GM10847 (cell line): ENCODE data around the gene PPHLN1.

ENCODE experiments used
- POLR2A ChIP-seq: IDR thresholded peaks from 2 replicates; pipeline ENCODE4 v1.6.1; 2011; ENCODE audit not compliant: insufficient read length; ENCODE audit errors: extremely low read depth

The PPHLN1 gene

GRCh38 chr12:42446761-42447160 is 120.8 kb downstream of the PPHLN1 start:
- TF ChIP-seq POLR2A, result no peak

- TF ChIP-seq POLR2A, result no peak
These were observed 121.4 kb downstream of the PPHLN1 start for GRCh38 chr12:42447371-42447786.

GRCh38 chr12:42448841-42449240 is 122.9 kb downstream of the PPHLN1 start:
- no peak for TF ChIP-seq POLR2A

GRCh38 chr12:42450248-42450647 is 124.3 kb downstream of the PPHLN1 start:
- TF ChIP-seq POLR2A, result no peak

- no peak for TF ChIP-seq POLR2A
These were observed 132.6 kb downstream of the PPHLN1 start for GRCh38 chr12:42458575-42458974.

- TF ChIP-seq POLR2A, result no peak
These were observed 133.4 kb downstream of the PPHLN1 start for GRCh38 chr12:42459336-42459847.

GRCh38 chr12:42462486-42462885 is 136.5 kb downstream of the PPHLN1 start:
- TF ChIP-seq POLR2A, result no peak

GRCh38 chr12:42463671-42464070 is 137.7 kb downstream of the PPHLN1 start:
- no peak for TF ChIP-seq POLR2A

- no peak for TF ChIP-seq POLR2A
These were observed 142.4 kb downstream of the PPHLN1 start for GRCh38 chr12:42468341-42468821.

GRCh38 chr12:42468921-42469320 is 143.0 kb downstream of the PPHLN1 start:
- TF ChIP-seq POLR2A, result no peak

GRCh38 chr12:42469355-42470175 is 143.6 kb downstream of the PPHLN1 start:
- no peak for TF ChIP-seq POLR2A

- TF ChIP-seq POLR2A, result no peak
These were observed 146.4 kb downstream of the PPHLN1 start for GRCh38 chr12:42472376-42472775.

GRCh38 chr12:42473130-42473529 is 147.2 kb downstream of the PPHLN1 start:
- no peak for TF ChIP-seq POLR2A

- TF ChIP-seq POLR2A, result no peak
These were observed 147.6 kb downstream of the PPHLN1 start for GRCh38 chr12:42473561-42473960.

GRCh38 chr12:42474391-42474790 is 148.4 kb downstream of the PPHLN1 start:
- no peak for TF ChIP-seq POLR2A

GRCh38 chr12:42475106-42475505 is 149.1 kb downstream of the PPHLN1 start:
- TF ChIP-seq POLR2A, result no peak

- no peak for TF ChIP-seq POLR2A
These were observed 152.0 kb downstream of the PPHLN1 start for GRCh38 chr12:42477941-42478340.

- TF ChIP-seq POLR2A, result no peak
These were observed 155.4 kb downstream of the PPHLN1 start for GRCh38 chr12:42481368-42481767.
